ENCODE results near the gene KRIT1.

KRIT1 gene

DNA sequence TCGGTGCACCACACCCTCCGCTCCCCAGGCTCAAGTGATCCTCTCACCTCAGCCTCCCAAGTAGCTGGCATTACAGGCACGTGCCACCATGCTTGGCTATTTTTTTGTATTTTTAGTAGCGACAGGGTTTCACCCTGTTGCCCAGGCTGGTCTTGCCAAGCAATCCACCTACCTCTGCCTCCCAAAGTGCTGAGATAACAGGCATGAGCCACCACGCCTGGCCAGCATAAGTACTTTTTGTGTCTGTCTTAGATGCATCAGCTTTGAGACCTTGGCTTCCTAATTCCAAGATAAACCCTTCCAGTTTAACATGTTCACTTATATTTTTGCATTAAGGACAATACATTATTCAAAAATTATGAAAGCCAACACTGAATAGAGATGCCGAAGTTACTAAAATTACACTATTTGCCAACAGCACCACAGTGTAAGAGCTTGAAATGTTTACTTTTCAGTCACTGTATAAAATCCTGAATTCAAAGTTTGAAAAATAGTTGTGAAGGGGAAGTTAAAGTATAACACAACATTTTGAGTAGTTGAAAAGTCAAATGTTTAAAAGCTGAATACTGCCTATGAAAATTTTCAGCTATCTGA, 36.6 kb upstream of the KRIT1 start:
- TF ChIP-seq, protein P1, sequence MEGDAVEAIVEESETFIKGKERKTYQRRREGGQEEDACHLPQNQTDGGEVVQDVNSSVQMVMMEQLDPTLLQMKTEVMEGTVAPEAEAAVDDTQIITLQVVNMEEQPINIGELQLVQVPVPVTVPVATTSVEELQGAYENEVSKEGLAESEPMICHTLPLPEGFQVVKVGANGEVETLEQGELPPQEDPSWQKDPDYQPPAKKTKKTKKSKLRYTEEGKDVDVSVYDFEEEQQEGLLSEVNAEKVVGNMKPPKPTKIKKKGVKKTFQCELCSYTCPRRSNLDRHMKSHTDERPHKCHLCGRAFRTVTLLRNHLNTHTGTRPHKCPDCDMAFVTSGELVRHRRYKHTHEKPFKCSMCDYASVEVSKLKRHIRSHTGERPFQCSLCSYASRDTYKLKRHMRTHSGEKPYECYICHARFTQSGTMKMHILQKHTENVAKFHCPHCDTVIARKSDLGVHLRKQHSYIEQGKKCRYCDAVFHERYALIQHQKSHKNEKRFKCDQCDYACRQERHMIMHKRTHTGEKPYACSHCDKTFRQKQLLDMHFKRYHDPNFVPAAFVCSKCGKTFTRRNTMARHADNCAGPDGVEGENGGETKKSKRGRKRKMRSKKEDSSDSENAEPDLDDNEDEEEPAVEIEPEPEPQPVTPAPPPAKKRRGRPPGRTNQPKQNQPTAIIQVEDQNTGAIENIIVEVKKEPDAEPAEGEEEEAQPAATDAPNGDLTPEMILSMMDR (conservative IDR thresholded peaks at IDR 0.05) = no peak
- TF ChIP-seq ZFX (IDR thresholded peaks at IDR 0.05) = no peak
- H3K27ac ChIP-seq = no peak overlapping the region

GRCh38 chr7:92281031-92281430, 35.3 kb upstream of the KRIT1 start:
- no peak overlapping the region for H3K27ac ChIP-seq
- TF ChIP-seq, protein P1 (conservative IDR thresholded peaks at IDR 0.05) = no peak
- TF ChIP-seq ZFX (IDR thresholded peaks at IDR 0.05) = no peak

DNA sequence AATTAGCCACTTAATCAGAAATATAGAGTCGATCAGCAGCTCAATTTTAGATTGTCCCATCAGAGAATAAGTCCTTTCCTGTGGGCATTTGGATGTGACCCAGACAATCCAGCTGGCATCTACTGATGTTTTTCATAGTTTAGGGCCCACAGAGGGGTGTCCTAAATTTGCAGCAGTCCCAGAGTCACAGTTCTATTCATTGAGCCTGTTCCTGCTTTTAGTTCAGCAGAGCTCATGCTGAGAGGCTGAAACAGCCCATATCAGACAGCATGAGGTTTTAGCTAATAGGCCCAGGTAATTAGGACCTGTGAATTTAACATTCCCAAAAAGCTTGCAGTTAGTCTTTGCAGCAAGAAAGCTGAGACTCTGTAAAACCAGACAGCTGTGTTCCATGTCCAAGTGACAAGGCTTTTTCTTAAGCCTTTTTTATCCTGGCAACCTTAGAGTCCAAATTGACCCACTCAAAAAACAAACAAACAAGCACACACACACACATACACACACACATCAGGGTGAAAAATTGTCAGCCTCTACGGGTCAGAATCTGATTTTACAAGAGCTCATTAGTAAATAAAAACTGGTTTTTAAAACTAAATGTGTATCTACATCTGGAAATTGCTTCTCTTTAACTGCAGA, 33.8 kb upstream of the KRIT1 start:
- no peak overlapping the region for H3K27ac ChIP-seq
- TF ChIP-seq ZFX (IDR thresholded peaks at IDR 0.05) = no peak
- TF ChIP-seq, protein P1 (conservative IDR thresholded peaks at IDR 0.05) = no peak

GRCh38 chr7:92276460-92276864, 30.7 kb upstream of the KRIT1 start:
- no peak overlapping the region for H3K27ac ChIP-seq
- TF ChIP-seq, protein P1 (conservative IDR thresholded peaks at IDR 0.05) = no peak
- no peak for TF ChIP-seq ZFX (IDR thresholded peaks at IDR 0.05)

GRCh38 chr7:92275327-92275726, 29.6 kb upstream of the KRIT1 start:
- H3K27ac ChIP-seq = no peak overlapping the region
- TF ChIP-seq, protein P1 (conservative IDR thresholded peaks at IDR 0.05) = no peak
- no peak for TF ChIP-seq ZFX (IDR thresholded peaks at IDR 0.05)

DNA sequence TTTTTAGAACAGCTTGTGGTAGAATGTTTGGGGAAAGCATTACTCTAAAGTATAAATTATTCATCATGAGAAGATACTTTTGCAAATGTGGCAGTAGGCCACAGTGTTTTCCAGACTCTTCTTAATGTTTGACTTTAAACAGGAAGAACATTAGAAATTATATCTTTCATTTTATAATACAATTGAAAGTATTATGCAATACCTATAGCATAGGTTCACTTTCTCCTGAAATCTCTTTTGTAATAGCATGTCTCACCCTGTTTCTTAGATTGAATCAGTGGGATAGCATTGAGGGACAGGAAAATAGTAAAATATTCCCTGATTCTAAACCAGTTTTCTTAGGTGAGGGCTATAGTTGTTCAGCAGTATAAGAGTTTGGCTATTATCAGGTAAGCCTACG, 23.2 kb upstream of the KRIT1 start:
- TF ChIP-seq, protein P1 (conservative IDR thresholded peaks at IDR 0.05) = no peak
- TF ChIP-seq ZFX (IDR thresholded peaks at IDR 0.05) = no peak
- H3K27ac ChIP-seq = no peak overlapping the region

DNA sequence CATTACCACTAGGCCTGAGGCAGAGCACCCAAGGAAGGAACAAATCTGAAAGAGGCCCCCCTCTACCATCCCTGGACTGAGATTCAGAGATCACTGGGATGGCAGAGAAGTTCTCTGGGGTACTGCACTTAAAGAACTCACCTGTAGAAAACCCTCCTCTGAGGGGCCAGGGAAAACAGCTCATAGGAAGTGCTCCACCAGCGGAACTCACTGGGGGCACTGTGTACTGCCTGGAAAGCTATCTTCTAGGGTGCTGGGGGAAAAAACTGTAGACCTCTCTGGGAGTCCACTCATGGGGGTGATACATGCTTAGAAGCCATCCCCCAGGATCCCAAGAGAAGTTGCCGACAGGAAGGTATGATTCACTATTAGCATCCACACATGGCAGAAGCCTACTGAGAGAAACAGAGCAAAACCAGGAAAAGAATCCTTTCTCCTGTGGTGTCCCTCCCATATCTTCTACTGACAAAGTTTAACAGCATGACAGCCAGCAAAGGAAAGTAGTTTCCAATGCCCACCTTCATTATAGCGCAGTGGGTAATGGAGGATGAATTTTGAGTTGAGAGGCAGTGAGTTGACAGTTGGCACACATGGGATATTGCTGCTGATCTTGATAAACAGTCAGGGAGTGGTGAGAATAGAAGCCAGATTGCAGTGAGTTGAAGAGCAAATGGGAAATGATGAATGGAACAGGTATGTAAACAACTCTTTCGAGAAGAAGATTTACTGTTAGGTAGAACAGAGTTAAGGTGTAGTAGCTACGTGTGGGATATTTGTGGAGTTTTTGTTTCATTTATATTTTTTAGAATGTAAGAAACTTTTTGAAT, 20.9 kb upstream of the KRIT1 start:
- TF ChIP-seq, protein P1 (conservative IDR thresholded peaks at IDR 0.05) = no peak
- no peak for TF ChIP-seq ZFX (IDR thresholded peaks at IDR 0.05)

More for the DNA sequence above, 20.9 kb upstream of the KRIT1 start:
- no peak overlapping the region for H3K27ac ChIP-seq
